C4-2B (cell line): ENCODE measurements around the gene BRINP1.

Source experiments
- ZFX ChIP-seq: fragments of 450-650 bp; IDR thresholded peaks from 2 replicates; pipeline ENCODE4 v1.6.1; 2017
- TF ChIP-seq, protein P1 (sequence below): fragments of 450-650 bp; conservative IDR thresholded peaks from 2 replicates; pipeline ENCODE4 v1.5.1; 2017; ENCODE audit warnings: mild to moderate bottlenecking

DNA sequence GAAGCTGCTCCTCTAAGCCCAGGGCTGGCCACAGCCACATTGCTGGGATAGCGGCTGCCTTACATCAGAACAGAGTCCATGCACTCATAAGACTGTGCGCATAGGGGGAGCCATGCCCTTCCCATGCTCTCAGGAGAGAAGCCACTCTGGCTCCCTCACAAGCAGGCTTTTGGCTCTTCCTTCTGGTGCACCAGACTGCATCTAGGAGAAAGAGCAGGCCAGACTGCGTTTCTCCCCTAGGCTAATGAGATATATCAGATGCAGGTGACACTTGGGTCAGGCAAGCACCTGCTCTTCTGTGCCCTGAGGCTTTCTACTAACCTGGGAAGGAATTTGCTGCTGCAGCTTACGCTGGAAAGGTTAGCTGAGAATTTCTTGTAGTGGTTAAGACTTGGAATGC lies 43.2 kb upstream of the BRINP1 start:
- TF ChIP-seq, protein P1, sequence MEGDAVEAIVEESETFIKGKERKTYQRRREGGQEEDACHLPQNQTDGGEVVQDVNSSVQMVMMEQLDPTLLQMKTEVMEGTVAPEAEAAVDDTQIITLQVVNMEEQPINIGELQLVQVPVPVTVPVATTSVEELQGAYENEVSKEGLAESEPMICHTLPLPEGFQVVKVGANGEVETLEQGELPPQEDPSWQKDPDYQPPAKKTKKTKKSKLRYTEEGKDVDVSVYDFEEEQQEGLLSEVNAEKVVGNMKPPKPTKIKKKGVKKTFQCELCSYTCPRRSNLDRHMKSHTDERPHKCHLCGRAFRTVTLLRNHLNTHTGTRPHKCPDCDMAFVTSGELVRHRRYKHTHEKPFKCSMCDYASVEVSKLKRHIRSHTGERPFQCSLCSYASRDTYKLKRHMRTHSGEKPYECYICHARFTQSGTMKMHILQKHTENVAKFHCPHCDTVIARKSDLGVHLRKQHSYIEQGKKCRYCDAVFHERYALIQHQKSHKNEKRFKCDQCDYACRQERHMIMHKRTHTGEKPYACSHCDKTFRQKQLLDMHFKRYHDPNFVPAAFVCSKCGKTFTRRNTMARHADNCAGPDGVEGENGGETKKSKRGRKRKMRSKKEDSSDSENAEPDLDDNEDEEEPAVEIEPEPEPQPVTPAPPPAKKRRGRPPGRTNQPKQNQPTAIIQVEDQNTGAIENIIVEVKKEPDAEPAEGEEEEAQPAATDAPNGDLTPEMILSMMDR: no peak
- TF ChIP-seq ZFX: no peak
